Hepatocyte (in vitro differentiated cells): Measurements from ENCODE around the gene REPS2.

Source experiments
- CTCF ChIP-seq: fragments of 200-600 bp; sonication (generic); IDR thresholded peaks from 2 replicates; pipeline ENCODE4 v1.5.1; 2016; ENCODE audit warnings: antibody characterized with exemption, mild to moderate bottlenecking; ENCODE audit not compliant: poor library complexity
- EZH2 ChIP-seq: fragments of 200-600 bp; sonication (generic); IDR thresholded peaks from 2 replicates; pipeline ENCODE4 v1.6.1; 2016; ENCODE audit warnings: antibody characterized with exemption, mild to moderate bottlenecking, borderline replicate concordance
- EZH2phosphoT487 ChIP-seq: fragments of 200-600 bp; sonication (generic); IDR thresholded peaks from one replicate; pipeline ENCODE4 v1.6.1; 2018; ENCODE audit warnings: antibody characterized with exemption, mild to moderate bottlenecking, low read depth, moderate library complexity; ENCODE audit not compliant: unreplicated experiment, severe bottlenecking

- no peak for TF ChIP-seq EZH2
- TF ChIP-seq EZH2phosphoT487, result no peak
- TF ChIP-seq CTCF, result no peak
Measured at GRCh38 chrX:16931371-16931770, 15.1 kb upstream of the REPS2 start.
